ENCODE data around the gene WDR54. TPM values are rescaled to one million over a fixed set of nuclear protein-coding genes. Genes with fewer than 3 reads are reported as not detected.

WDR54 gene
- total RNA-seq, 4 donors from 2014 or later = 2.1 to 8.1 (median 5.8) TPM

GRCh38 chr2:74391209-74391579, 30.3 kb upstream of the WDR54 start:
- no peak for TF ChIP-seq CTCF (IDR thresholded peaks at IDR 0.05; ENCODE audit: low read depth)

- TF ChIP-seq CTCF (IDR thresholded peaks at IDR 0.05; ENCODE audit: low read depth) = no peak
Measured at GRCh38 chr2:74391580-74392448, 29.7 kb upstream of the WDR54 start.

- no peak for TF ChIP-seq CTCF (IDR thresholded peaks at IDR 0.05; ENCODE audit: low read depth)
Measured at GRCh38 chr2:74392449-74392743, 29.1 kb upstream of the WDR54 start.

GRCh38 chr2:74393525-74393924, 28.0 kb upstream of the WDR54 start:
- no peak for TF ChIP-seq CTCF (IDR thresholded peaks at IDR 0.05; ENCODE audit: low read depth)

- TF ChIP-seq CTCF (IDR thresholded peaks at IDR 0.05; ENCODE audit: low read depth) = no peak
Measured at GRCh38 chr2:74396149-74396548, 25.4 kb upstream of the WDR54 start.

- no peak for TF ChIP-seq CTCF (IDR thresholded peaks at IDR 0.05; ENCODE audit: low read depth)
Measured at GRCh38 chr2:74399785-74400184, 21.7 kb upstream of the WDR54 start.

- no peak for TF ChIP-seq CTCF (IDR thresholded peaks at IDR 0.05; ENCODE audit: low read depth)
Measured at GRCh38 chr2:74401891-74402290, 19.6 kb upstream of the WDR54 start.
